Stimulated activated CD4-positive, alpha-beta T cell treated with anti-CD3 and anti-CD28 coated beads, Interleukin-12 subunit alpha, Interleukin-12 subunit beta, amount 100 ng/mL, for 24 hours (primary cell): Measurements from ENCODE around the gene UVRAG.
"Not testable (repeated sequence)": the region's sequence is repeated elsewhere in the genome, so short reads cannot be mapped to it uniquely, and the experiment has no call there.

Source experiments
- DNase-seq, 2 experiments: peaks; one replicate each; pipeline ENCODE4 v3.0.0-alpha.2; 2020; ENCODE audit warnings: low read depth in 2 of 2

UVRAG gene

DNA sequence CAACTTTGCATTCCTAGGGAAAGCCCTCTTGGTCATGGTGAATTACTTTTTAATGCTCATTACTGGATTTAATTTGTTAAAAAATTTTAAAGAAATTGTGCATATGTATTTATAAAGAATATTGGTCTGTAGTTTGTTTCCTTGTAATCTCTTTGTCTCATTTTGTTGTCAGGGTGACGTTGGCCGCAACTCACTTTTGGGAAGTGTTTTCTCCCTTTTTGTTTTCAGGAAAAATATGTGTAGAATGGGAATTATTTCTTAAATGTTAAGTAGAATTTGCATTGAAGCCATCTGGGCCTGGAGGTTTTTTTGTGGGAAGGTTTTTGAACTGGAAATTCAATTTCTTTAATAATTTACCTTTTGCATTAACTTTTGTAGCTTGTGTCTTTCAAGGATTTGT lies 149.1 kb downstream of the UVRAG start:
- DNase-seq = no peak

GRCh38 chr11:75966537-75967287 lies 151.7 kb downstream of the UVRAG start:
- no peak for DNase-seq

- DNase-seq = no peak
Measured at GRCh38 chr11:75968021-75968625, 153.1 kb downstream of the UVRAG start.

DNA sequence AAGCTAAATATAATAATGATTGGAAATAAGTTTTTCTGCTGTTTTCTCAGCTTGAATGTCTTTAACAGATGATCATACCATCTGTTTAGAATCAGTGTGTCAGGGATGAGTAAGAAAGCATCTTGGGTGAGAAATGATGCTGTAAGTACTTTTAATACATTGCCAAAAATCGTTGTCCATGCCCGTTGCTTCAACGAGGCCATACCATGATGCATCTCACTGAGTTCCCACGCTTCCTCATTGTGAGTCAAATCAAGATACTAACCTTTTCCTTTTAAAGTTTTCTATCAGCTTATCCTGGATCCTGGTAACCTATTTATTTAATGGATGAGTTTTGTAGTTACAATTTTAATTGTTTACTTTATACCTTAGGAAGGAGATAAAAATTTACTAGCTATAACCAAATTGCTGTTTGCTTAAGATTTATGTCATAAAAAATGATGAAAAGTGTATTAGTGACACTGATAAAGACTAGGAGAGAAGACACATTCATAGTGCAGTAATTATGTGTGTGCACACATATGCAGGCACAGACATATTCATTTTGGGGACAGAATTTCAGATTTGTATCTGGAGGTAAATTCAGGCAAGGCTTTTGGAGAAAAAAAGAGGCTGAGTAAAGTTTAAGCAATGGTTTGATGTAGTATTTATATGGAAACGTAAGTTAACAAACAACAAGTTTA lies 154.8 kb downstream of the UVRAG start:
- DNase-seq = no peak

GRCh38 chr11:75973710-75974109 lies 158.7 kb downstream of the UVRAG start:
- not testable (repeated sequence) for DNase-seq

- DNase-seq = not testable (repeated sequence)
Measured at GRCh38 chr11:75979075-75979474, 164.1 kb downstream of the UVRAG start.

DNA sequence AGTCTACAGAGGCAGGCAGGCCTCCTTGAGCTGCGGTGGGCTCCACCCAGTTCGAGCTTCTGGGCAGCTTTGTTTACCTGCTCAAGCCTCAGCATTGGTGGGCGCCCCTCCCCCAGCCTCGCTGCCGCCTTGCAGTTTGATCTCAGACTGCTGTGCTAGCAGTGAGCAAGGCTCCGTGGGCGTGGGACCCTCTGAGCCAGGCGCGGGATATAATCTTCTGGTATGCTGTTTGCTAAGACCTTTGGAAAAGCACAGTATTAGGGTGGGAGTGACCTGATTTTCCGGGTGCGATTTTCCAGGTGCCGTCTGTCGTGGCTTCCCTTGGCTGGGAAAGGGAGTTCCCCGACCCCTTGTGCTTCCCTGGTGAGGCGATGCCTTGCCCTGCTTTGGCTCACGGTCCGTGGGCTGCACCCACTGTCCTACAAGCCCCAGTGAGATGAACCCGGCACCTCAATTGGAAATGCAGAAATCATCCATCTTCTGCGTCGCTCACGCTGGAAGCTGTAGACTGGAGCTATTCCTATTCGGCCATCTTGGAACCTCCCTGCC lies 164.5 kb downstream of the UVRAG start:
- not testable (repeated sequence) for DNase-seq

- no peak for DNase-seq
Measured at GRCh38 chr11:75980031-75980430, 165.0 kb downstream of the UVRAG start.

GRCh38 chr11:75981546-75981945 lies 166.5 kb downstream of the UVRAG start:
- DNase-seq = no peak

DNA sequence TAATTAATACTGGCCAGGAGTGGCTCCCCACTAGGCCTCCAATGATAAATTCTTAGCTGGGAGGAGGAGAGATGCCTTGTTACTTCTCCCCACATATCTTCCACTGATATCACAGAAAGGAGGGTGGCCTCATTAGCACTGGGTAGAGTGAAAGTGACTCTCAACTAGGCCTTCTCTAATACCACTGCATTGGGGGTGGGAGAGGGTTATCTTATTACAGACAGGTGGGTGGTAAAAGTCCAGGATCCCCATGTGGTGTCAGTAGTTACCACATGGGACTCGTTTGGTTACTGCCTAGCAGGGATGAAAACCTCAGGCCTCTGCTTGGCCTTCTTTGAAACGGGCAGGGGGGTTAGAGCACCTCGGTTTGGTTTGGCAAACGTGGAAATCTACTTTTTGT lies 167.3 kb downstream of the UVRAG start:
- no peak for DNase-seq

DNA sequence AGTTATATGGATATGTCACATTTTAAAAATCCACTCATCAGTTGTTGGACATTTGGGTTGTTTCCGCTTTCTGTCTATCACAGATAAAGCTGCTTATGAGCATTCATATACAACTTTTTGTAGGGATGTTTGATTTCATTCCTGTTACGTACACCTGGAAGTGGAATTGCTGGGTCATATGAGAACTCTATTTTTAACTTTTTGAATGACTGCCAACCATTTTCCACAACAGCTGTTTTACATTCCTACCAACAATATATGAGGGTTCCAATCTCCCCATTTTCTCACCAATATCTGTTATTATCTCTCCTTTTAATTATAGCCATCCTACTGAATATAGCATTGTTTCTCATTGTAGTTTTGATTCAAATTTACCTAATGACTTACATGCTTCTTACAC lies 172.0 kb downstream of the UVRAG start:
- DNase-seq = no peak

- DNase-seq = no peak
Measured at GRCh38 chr11:75993126-75993525, 178.1 kb downstream of the UVRAG start.

GRCh38 chr11:75994616-75995015 lies 179.6 kb downstream of the UVRAG start:
- DNase-seq = no peak

DNA sequence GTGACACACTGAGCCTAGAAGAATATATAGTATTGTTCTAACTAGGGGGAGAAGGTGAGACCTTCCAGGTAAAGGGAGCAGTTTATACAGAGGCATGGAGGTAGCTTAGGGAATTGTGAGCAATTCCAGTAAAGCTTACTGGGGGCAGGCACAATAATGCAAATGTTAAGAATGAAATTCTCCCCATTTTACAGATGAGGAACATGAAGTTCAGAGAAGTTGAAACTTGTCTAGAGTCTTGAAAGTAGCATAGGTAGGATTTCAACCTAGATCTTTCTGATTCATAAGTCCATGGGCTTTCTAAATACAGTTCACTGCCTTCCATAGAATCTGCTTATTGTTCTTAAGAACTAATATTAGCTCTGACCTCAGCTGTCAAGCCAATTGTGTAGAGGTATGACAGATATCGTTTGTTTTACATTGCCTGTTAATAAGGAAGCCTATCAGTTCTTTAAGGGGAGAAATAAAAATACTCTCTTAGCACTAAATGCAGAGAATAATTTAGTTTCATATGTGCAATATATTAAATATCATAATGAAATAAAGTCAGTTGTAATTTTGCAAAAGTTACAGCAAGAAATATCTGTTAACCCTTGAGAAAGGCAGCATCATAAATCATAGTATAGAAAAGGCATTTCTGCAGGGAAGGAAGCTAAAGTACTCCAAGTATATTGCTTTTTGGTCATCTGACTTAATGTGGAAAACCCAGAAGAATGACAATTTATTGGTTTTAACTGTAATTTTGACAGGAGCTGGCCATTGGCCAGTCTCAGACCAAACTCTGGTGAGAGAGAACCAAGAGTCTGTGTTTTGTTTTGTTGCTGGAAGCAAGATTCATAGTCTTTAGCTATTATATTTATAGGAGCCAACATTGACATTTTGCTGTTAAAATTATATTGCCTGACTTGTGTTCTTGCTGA lies 181.8 kb downstream of the UVRAG start:
- no peak for DNase-seq

DNA sequence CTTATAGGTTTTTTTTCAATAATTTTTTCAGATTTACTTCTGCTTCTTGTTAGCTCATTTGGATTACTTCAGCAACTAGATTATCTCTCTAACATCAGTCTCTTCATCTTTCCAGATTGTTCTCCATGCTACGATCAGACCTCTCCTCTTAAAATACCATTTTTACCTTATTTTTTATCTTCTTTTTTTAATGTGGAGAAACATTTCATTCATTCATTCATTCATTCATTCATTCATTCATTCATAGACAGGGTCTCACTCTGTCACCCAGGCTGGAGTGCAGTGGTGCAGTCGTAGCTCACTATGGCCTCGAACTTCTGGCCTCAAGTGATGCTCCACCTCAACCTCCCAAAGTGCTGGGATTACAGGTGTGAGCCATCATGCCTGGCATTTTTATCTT lies 189.4 kb downstream of the UVRAG start:
- no peak for DNase-seq

GRCh38 chr11:76005756-76006155 lies 190.7 kb downstream of the UVRAG start:
- no peak for DNase-seq

DNA sequence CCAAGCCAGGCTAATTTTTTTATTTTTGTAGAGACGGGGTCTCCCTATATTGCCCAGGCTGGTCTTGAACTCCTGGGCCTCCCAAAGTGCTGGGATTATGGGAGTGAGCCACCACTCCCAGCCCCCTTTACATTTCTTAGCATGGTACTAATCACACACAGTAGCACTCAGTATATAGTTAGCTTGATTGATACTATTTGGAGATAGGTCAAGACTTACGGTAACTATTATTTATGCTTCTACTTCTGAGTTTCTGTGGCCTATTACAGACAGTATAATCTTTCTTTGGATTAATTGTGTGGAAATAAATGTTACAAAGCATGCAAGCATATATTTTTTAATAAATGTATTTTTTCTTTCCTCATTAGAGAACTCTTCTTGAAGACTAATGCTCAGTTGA lies 192.2 kb downstream of the UVRAG start:
- DNase-seq = no peak

DNA sequence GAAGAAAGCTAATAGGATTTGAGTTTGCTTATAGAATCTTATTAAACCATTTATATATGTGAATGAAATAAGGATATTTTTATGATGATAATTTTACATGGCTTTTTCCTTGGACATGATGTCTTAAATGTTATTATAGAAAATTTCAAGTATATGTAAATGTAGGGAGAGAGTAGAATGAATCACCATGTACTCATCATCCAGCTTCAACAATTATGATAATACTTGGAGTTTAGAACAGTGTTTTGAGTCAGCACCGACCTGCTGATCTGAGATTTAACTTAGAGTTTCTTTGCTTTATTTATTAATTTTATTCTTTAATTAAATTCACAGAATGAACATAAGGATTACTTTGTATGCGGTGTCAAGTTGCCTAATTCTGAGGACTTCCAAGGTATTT lies 193.5 kb downstream of the UVRAG start:
- DNase-seq = no peak

DNA sequence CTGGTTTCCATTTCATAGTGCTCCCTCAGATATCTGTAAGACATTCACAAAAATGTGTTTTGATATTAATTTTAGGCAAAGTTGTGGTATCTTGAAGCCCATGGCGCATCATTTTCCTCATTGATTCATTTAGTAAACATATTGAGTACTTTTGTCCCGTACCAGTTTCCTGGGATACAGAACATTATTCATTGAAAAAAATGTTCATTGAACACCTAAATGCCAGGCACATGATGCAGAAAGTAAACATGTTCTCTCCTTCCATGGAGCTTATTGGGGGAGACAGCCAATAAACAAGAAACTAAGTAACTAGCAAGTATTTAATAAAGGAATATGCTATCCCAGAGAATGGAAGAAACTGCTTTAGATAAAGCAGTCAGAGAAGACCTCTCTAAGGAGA lies 195.0 kb downstream of the UVRAG start:
- no peak for DNase-seq

DNA sequence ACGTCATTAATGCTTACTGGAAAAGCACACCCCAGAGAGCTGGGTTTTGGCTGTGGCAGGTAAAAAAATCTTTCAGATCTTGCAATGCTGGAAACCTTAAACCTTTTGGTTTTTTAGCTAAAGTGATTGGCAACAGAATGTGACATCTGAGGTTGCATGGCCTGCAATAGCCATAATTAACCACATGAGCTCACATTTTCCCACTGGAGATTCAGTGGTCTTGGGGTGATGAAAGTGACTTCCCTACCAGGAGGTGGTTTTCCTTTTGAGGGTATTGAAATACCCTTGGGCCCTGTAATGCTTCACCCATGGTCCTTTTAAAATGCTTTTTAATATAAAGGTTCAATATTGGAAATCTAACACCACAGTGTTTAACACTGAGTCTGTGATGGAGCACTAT lies 198.5 kb downstream of the UVRAG start:
- DNase-seq = no peak

- DNase-seq = no peak
Measured at GRCh38 chr11:76023236-76024068, 208.4 kb downstream of the UVRAG start.
